ENCODE data around the gene ABCA2. TPM values are rescaled to one million over a fixed set of nuclear protein-coding genes. Genes with fewer than 3 reads are reported as not detected.
A peak's percentile ranks its signal among the peaks of the same experiment; 100 is the strongest.

Gene ABCA2
- total RNA-seq, 4 donors from 2014 or later = 14.1 to 20.0 (median 16.7) TPM

GRCh38 chr9:137070906-137071275 is 42.9 kb upstream of the ABCA2 start:
- H3K27ac ChIP-seq = peak overlapping the region; percentile 55 to 75 (median 70)
- H3K27me3 ChIP-seq = peaks cover 0 to 11% (median 5%) of the 10 kb centered on the region in 3 donors
- intact Hi-C loops (cut with DNase I; ENCODE audit: low total_unique reads) = no loop called here
- in situ Hi-C loops (cut with MboI; ENCODE audit: low sequenced_read_pairs in 4 of 4) = no loop called here
- peaks cover 9% of the 10 kb centered on the region in 2 donors for H3K4me1 ChIP-seq
- peak overlapping the region; percentile 43 to 67 (median 56) for H3K4me3 ChIP-seq
- DNase-seq = no peak
- no peak for TF ChIP-seq POLR2A (IDR thresholded peaks at IDR 0.05)
- TF ChIP-seq, protein P1, sequence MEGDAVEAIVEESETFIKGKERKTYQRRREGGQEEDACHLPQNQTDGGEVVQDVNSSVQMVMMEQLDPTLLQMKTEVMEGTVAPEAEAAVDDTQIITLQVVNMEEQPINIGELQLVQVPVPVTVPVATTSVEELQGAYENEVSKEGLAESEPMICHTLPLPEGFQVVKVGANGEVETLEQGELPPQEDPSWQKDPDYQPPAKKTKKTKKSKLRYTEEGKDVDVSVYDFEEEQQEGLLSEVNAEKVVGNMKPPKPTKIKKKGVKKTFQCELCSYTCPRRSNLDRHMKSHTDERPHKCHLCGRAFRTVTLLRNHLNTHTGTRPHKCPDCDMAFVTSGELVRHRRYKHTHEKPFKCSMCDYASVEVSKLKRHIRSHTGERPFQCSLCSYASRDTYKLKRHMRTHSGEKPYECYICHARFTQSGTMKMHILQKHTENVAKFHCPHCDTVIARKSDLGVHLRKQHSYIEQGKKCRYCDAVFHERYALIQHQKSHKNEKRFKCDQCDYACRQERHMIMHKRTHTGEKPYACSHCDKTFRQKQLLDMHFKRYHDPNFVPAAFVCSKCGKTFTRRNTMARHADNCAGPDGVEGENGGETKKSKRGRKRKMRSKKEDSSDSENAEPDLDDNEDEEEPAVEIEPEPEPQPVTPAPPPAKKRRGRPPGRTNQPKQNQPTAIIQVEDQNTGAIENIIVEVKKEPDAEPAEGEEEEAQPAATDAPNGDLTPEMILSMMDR (IDR thresholded peaks at IDR 0.05 in 4 of 5, conservative IDR thresholded peaks at IDR 0.05 in 1 of 5) = no peak
- H3K36me3 ChIP-seq = no peaks in the 10 kb centered on the region
- H3K9me3 ChIP-seq = no peaks in the 10 kb centered on the region
- peak; percentile 24 to 28 for ATAC-seq

DNA sequence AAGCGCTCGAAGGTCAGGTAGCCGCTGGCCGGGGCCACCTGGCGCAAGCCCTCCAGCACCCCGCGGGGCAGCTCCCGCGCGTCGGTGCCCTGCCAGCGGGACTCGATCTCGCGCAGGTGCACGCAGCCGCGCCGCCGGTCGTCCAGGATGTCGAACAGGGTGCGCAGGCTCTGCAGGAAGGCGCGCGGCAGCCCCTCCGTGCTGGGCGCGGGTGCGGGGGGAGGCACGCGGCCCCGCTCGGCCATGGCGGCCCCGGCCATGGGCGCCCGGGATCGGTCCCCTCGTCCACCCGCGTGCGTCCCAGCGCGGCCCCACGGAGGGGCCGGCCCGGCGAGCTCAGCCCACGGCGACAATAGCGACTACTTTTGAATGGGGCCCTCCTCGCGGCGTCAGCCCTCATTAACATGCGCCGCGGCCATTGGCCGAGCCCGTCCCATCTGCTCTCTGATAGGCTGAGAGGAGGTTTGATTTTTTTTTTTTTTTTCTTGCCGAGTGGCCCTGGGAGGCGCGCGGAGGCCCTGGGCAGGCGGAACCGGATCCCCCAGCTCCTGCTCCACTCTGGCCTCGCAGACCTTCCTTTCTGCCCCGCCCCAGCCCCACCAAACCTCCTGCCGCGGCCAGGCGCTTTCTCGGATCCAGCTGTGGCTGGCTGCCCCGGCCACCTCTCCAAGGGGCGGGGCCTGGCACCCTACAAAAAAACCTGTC is 42.3 kb upstream of the ABCA2 start, which contains the start of gene SAPCD2:
Gene SAPCD2 (minus strand): TSS at position 357 of the 705 bp plus-strand sequence. CDS start 97 bp downstream, at position 260.
- H3K4me1 ChIP-seq = peaks cover 9% of the 10 kb centered on the region in 2 donors
- peaks cover 0 to 11% (median 5%) of the 10 kb centered on the region in 3 donors for H3K27me3 ChIP-seq
- peak within 1 kb of the TSS; percentile 43 to 67 (median 56) for H3K4me3 ChIP-seq
- intact Hi-C loops (cut with DNase I; ENCODE audit: low total_unique reads) (no loop called here), in situ Hi-C loops (cut with MboI; ENCODE audit: low sequenced_read_pairs in 4 of 4) (no loop called here)
- no peaks in the 10 kb centered on the region for H3K36me3 ChIP-seq
- H3K9me3 ChIP-seq = no peaks in the 10 kb centered on the region
- TF ChIP-seq POLR2A (IDR thresholded peaks at IDR 0.05) = no peak
- TF ChIP-seq, protein P1 (IDR thresholded peaks at IDR 0.05 in 4 of 5, conservative IDR thresholded peaks at IDR 0.05 in 1 of 5) = no peak
- DNase-seq = peak; percentile 67 to 79
- H3K27ac ChIP-seq = peak within 1 kb of the TSS; percentile 55 to 75 (median 70)
- peak; percentile 89 to 94 for ATAC-seq

- no peak for DNase-seq
- in situ Hi-C loops (cut with MboI; ENCODE audit: low sequenced_read_pairs in 4 of 4) (no loop called here), intact Hi-C loops (cut with DNase I; ENCODE audit: low total_unique reads) (no loop called here)
These were observed 41.6 kb upstream of the ABCA2 start for GRCh38 chr9:137069508-137070091.

DNA sequence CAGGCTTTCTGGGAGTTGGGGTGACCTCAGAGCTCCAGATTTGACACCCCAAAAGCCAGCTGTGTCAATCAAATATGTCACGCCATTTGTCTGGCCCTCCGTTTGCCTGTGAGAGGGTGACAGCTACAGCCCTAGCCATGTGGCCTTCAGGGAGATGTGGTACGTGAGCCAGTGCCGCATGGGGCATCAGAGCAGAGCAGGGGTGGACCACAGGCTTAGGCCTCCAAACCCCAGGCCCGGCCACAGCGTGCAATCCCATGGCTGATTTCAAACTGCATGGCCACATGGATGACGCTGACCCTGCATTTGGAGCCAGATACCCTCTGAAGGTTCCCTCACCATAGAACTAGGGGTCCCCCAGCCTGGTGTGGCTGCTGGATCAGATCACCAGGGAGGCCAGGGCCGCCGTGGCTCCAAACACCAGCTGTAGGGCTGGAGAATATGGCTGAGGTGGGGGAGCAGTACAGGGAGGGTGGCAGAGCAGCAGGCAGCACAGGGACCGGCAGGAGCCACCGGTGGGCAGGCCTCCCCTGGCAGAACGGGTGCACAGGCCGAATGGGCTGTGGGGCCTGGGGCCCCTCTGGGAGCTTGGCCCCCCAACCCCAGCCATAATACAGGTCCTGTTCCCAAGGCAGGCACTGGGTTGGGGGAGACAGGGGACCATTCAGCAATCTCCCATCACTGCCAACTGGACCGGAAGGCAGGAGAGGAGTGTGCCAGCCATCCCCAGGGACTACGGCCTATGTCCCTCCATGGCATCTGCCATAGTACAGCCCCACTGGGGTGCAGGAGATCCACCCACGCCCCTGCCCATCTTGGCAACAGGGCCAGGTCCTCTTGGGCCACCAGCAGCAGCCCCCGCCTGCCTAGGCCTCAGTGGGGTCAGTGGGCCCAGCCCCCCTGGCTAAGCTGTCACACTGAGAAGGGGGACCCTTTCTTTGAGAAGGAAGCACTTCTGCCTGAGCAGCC is 40.8 kb upstream of the ABCA2 start:
- in situ Hi-C loops (cut with MboI; ENCODE audit: low sequenced_read_pairs in 4 of 4) = no loop called here
- H3K27ac ChIP-seq = no peak overlapping the region
- no peaks in the 10 kb centered on the region for H3K36me3 ChIP-seq
- ATAC-seq = no peak
- TF ChIP-seq, protein P1 (IDR thresholded peaks at IDR 0.05 in 4 of 5, conservative IDR thresholded peaks at IDR 0.05 in 1 of 5) = no peak
- TF ChIP-seq POLR2A (IDR thresholded peaks at IDR 0.05) = no peak
- DNase-seq = no peak
- no peaks in the 10 kb centered on the region for H3K9me3 ChIP-seq
- peaks cover 0 to 11% (median 5%) of the 10 kb centered on the region in 3 donors for H3K27me3 ChIP-seq
- no peak overlapping the region for H3K4me3 ChIP-seq
- H3K4me1 ChIP-seq = peaks cover 9 to 13% of the 10 kb centered on the region in 2 donors
- intact Hi-C loops (cut with DNase I; ENCODE audit: low total_unique reads) = no loop called here

More at GRCh38 chr9:137069508-137070091, 41.6 kb upstream of the ABCA2 start:
- Histone ChIP-seq H3K36me3 (no peaks in the 10 kb centered on the region), H3K27ac (no peak overlapping the region), H3K4me3 (no peak overlapping the region), H3K9me3 (no peaks in the 10 kb centered on the region), H3K4me1 (peaks cover 9% of the 10 kb centered on the region in 2 donors), H3K27me3 (peaks cover 0 to 11% (median 5%) of the 10 kb centered on the region in 3 donors)
- no peak for ATAC-seq
- no peak for TF ChIP-seq POLR2A (IDR thresholded peaks at IDR 0.05)
- TF ChIP-seq, protein P1 (IDR thresholded peaks at IDR 0.05 in 4 of 5, conservative IDR thresholded peaks at IDR 0.05 in 1 of 5) = no peak
